ENCODE measurements around the gene RALGAPA1.

DNA sequence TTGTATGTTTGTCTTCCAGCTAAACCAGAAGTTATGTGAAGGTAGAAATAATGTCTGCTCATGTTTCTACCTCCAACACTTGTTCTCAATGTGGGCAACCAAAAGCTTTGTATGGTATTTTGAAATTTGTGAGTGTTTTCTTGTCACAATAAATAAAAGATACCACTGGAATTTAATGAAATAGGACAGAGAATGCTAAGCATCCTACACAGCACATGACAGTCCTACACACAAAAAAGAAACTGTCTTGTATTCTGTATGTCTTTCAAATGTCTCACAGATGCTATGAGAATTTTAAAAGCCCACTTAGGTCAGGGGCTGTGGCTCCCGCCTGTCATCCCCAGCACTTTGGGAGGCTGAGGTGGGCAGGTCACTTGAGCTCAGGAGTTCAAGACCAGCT, 68.9 kb downstream of the RALGAPA1 start:
- TF ChIP-seq, protein P1, sequence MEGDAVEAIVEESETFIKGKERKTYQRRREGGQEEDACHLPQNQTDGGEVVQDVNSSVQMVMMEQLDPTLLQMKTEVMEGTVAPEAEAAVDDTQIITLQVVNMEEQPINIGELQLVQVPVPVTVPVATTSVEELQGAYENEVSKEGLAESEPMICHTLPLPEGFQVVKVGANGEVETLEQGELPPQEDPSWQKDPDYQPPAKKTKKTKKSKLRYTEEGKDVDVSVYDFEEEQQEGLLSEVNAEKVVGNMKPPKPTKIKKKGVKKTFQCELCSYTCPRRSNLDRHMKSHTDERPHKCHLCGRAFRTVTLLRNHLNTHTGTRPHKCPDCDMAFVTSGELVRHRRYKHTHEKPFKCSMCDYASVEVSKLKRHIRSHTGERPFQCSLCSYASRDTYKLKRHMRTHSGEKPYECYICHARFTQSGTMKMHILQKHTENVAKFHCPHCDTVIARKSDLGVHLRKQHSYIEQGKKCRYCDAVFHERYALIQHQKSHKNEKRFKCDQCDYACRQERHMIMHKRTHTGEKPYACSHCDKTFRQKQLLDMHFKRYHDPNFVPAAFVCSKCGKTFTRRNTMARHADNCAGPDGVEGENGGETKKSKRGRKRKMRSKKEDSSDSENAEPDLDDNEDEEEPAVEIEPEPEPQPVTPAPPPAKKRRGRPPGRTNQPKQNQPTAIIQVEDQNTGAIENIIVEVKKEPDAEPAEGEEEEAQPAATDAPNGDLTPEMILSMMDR (conservative IDR thresholded peaks at IDR 0.05; ENCODE audit: low read length) = no peak
- TF ChIP-seq EZH2phosphoT487 (IDR thresholded peaks at IDR 0.05; ENCODE audit: borderline replicate concordance, low read depth, low read length) = no peak
